Breast epithelium (tissue), 3 donors: ENCODE data around the gene CHCHD6.

Experiments used
- POLR2A ChIP-seq: fragments of 450-650 bp; IDR thresholded peaks from one replicate; pipeline ENCODE4 v1.6.1; 2016; ENCODE audit warnings: antibody characterized with exemption, mild to moderate bottlenecking, moderate library complexity
- POLR2AphosphoS5 ChIP-seq, 3 donors: sonication (generic); formaldehyde crosslinking; IDR thresholded peaks; one replicate each; pipeline ENCODE4 v1.6.1; 2017; ENCODE audit warnings: antibody characterized with exemption in 3 of 3
- TF ChIP-seq, protein P1 (sequence below), 3 donors: fragments of 450-650 bp; IDR thresholded peaks; one replicate each; pipeline ENCODE4 v1.5.1; 2016 to 2017; ENCODE audit warnings: antibody characterized with exemption in 3 of 3, mild to moderate bottlenecking in 3 of 3, moderate library complexity in 3 of 3

DNA sequence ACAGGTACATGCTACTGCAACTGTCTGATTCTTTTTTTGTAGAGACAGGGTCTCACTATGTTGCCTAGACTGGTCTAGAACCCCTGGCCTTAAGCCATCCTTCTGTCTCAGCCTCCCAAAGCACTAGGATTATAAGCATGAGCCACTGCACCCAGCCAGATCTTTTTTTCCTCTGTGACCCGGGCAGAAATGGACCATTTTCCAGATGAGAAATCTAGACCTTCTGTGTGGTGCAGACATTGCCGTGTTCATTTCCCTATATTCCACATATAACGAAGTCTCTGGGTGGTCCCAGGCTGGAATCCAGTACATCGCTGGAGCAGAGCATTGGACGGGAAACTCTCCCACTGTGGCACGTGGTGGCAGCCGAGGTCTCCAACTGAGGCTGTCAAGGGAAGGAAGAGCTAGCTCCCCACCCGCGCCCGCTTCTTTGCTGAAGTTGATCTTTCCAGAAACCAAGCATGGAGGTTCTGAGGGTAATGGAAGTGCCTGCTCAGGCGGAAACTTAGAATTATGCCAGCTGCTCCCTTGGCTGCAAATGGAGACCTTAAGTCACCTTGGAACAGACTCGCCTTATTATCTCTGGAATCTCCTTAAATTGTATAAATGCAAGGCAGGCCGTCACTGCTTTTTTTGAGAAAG is 26.1 kb upstream of the CHCHD6 start:
- TF ChIP-seq POLR2A (no peak), POLR2AphosphoS5 (IDR thresholded peaks at IDR 0.05) (no peak)
- TF ChIP-seq, protein P1, sequence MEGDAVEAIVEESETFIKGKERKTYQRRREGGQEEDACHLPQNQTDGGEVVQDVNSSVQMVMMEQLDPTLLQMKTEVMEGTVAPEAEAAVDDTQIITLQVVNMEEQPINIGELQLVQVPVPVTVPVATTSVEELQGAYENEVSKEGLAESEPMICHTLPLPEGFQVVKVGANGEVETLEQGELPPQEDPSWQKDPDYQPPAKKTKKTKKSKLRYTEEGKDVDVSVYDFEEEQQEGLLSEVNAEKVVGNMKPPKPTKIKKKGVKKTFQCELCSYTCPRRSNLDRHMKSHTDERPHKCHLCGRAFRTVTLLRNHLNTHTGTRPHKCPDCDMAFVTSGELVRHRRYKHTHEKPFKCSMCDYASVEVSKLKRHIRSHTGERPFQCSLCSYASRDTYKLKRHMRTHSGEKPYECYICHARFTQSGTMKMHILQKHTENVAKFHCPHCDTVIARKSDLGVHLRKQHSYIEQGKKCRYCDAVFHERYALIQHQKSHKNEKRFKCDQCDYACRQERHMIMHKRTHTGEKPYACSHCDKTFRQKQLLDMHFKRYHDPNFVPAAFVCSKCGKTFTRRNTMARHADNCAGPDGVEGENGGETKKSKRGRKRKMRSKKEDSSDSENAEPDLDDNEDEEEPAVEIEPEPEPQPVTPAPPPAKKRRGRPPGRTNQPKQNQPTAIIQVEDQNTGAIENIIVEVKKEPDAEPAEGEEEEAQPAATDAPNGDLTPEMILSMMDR (IDR thresholded peaks at IDR 0.05), result no peak
